A673 (cell line): ENCODE results near the gene PACRG.

Experiments
- EZH2 ChIP-seq: fragments of 200-600 bp; sonication (generic); IDR thresholded peaks from 2 replicates; pipeline ENCODE4 v1.6.1; 2017; ENCODE audit warnings: borderline replicate concordance, low read depth, mild to moderate bottlenecking, mixed read lengths, antibody characterized with exemption, low read length; ENCODE audit not compliant: poor library complexity, severe bottlenecking
- TF ChIP-seq, protein P1 (sequence below): fragments of 300-800, 200-600 bp; sonication (generic); conservative IDR thresholded peaks from 2 replicates; pipeline ENCODE4 v1.5.1; 2017; ENCODE audit warnings: low read depth, mild to moderate bottlenecking, antibody characterized with exemption, low read length, moderate library complexity, mixed read lengths

DNA sequence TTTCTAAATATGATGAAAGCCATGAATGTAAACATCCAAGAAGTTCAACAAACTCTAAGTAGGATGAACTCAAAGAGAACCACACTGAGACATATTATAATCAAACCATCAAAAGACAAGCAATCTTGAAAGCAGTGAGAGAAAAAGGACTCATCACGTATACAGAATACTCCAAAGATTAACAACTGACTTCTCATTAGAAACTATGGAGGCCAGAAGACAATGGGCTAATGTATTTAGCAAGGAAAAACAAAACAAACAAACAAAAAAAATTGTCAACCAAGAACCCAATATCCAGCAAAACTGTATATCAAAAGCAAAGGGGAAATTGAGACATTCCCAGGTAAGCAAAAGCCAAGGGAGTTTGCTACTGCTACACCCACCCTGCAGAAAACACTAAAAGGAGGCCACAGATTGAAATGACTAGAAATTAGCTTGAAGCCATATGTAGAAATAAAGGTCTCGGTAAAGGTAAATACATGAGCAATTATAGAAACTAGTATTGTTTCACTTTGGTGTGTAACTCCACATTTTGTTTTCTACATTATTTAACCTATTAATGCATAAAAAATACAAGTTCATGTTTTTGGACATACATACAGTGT is 385.7 kb downstream of the PACRG start:
- TF ChIP-seq, protein P1, sequence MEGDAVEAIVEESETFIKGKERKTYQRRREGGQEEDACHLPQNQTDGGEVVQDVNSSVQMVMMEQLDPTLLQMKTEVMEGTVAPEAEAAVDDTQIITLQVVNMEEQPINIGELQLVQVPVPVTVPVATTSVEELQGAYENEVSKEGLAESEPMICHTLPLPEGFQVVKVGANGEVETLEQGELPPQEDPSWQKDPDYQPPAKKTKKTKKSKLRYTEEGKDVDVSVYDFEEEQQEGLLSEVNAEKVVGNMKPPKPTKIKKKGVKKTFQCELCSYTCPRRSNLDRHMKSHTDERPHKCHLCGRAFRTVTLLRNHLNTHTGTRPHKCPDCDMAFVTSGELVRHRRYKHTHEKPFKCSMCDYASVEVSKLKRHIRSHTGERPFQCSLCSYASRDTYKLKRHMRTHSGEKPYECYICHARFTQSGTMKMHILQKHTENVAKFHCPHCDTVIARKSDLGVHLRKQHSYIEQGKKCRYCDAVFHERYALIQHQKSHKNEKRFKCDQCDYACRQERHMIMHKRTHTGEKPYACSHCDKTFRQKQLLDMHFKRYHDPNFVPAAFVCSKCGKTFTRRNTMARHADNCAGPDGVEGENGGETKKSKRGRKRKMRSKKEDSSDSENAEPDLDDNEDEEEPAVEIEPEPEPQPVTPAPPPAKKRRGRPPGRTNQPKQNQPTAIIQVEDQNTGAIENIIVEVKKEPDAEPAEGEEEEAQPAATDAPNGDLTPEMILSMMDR: no peak
- TF ChIP-seq EZH2: no peak
